IMR-90 (cell line): ENCODE data around the gene MORF4L1.

Source experiments
- BHLHE40 ChIP-seq: fragments of 150-350 bp; IDR thresholded peaks from 2 replicates; pipeline ENCODE4 v1.6.1; 2016; ENCODE audit warnings: mild to moderate bottlenecking, low read depth, low read length
- CHD1 ChIP-seq: IDR thresholded peaks from 2 replicates; pipeline ENCODE4 v1.6.1; 2012; ENCODE audit warnings: low read depth, low read length, improper control_type of control experiment
- FOS ChIP-seq: fragments of 150-350 bp; IDR thresholded peaks from 2 replicates; pipeline ENCODE4 v1.6.1; 2016; ENCODE audit warnings: low read depth, low read length
- MAFK ChIP-seq: IDR thresholded peaks from 2 replicates; pipeline ENCODE4 v1.6.1; 2012; ENCODE audit warnings: low read depth, low read length, improper control_type of control experiment
- MAZ ChIP-seq: IDR thresholded peaks from 2 replicates; pipeline ENCODE4 v1.6.1; 2012; ENCODE audit warnings: low read depth, mild to moderate bottlenecking, low read length, improper control_type of control experiment, moderate library complexity, borderline replicate concordance
- MXI1 ChIP-seq: IDR thresholded peaks from 2 replicates; pipeline ENCODE4 v1.6.1; 2012; ENCODE audit warnings: low read depth, mild to moderate bottlenecking, low read length, moderate library complexity, borderline replicate concordance
- NFE2L2 ChIP-seq: fragments of 150-350 bp; IDR thresholded peaks from 2 replicates; pipeline ENCODE4 v1.6.1; 2016; ENCODE audit warnings: low read depth, mild to moderate bottlenecking, low read length
- POLR2A ChIP-seq: IDR thresholded peaks from 2 replicates; pipeline ENCODE4 v1.6.1; 2012; ENCODE audit warnings: mild to moderate bottlenecking, low read depth, low read length
- RAD21 ChIP-seq: IDR thresholded peaks from 2 replicates; pipeline ENCODE4 v1.6.1; 2012; ENCODE audit warnings: low read length, improper control_type of control experiment
- RCOR1 ChIP-seq: IDR thresholded peaks from 2 replicates; pipeline ENCODE4 v1.6.1; 2012; ENCODE audit warnings: mild to moderate bottlenecking, low read length, improper control_type of control experiment; ENCODE audit not compliant: insufficient replicate concordance
- RFX5 ChIP-seq: IDR thresholded peaks from 2 replicates; pipeline ENCODE4 v1.8.0; 2012; ENCODE audit warnings: low read depth, mild to moderate bottlenecking, low read length, moderate library complexity
- SMC3 ChIP-seq: fragments of 150-350 bp; IDR thresholded peaks from 2 replicates; pipeline ENCODE4 v1.6.1; 2016; ENCODE audit warnings: low read depth, mild to moderate bottlenecking, antibody characterized with exemption, low read length, moderate library complexity
- USF2 ChIP-seq: fragments of 150-350 bp; IDR thresholded peaks from 2 replicates; pipeline ENCODE4 v1.6.1; 2017; ENCODE audit warnings: mild to moderate bottlenecking, antibody characterized with exemption, low read length, low read depth
- TF ChIP-seq, protein P1 (sequence below): conservative IDR thresholded peaks from 2 replicates; pipeline ENCODE4 v1.5.1; 2012; ENCODE audit warnings: mild to moderate bottlenecking, low read depth, low read length, improper control_type of control experiment

DNA sequence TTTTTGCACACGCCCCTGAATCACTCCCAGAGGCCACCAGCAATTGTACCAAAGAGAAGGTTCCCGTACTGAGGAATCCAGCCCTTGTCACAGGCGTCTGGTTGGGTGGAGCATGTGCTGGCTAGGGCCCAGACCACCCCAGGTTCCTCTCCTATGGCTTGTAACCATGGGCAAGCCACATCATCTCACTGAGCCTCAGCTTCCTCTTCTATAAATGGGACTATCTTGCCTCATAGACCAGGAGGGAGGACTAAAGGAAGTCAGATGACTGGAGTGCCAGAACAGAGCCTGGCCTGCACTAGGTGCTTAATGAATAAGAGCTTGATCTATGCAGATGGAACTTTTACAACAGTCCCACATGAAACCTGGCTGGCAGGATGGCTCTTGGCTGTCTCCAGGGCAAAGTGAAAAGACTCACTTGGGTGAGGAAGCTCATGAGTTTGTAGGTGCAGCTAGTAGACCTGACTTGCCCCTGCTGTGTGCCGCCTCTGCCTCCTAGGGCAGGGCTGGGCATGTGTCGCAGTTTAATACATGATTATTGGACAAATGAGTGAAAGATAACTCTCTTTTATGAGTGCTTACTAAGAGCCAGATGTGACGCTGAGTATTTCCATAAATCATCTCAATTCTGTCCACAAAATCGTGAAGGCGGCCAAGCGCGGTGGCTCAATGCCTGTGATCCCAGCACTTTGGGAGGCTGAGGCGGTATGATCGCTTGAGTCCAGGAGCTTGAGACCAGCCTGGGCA is 42.8 kb downstream of the MORF4L1 start:
- no peak for TF ChIP-seq POLR2A
- TF ChIP-seq, protein P1, sequence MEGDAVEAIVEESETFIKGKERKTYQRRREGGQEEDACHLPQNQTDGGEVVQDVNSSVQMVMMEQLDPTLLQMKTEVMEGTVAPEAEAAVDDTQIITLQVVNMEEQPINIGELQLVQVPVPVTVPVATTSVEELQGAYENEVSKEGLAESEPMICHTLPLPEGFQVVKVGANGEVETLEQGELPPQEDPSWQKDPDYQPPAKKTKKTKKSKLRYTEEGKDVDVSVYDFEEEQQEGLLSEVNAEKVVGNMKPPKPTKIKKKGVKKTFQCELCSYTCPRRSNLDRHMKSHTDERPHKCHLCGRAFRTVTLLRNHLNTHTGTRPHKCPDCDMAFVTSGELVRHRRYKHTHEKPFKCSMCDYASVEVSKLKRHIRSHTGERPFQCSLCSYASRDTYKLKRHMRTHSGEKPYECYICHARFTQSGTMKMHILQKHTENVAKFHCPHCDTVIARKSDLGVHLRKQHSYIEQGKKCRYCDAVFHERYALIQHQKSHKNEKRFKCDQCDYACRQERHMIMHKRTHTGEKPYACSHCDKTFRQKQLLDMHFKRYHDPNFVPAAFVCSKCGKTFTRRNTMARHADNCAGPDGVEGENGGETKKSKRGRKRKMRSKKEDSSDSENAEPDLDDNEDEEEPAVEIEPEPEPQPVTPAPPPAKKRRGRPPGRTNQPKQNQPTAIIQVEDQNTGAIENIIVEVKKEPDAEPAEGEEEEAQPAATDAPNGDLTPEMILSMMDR, result no peak
- TF ChIP-seq BHLHE40, result no peak
- no peak for TF ChIP-seq RCOR1
- no peak for TF ChIP-seq MAFK
- TF ChIP-seq RFX5, result no peak
- TF ChIP-seq SMC3, result no peak
- TF ChIP-seq CHD1, result no peak
- no peak for TF ChIP-seq FOS
- TF ChIP-seq NFE2L2, result no peak
- no peak for TF ChIP-seq RAD21
- TF ChIP-seq USF2, result no peak
- no peak for TF ChIP-seq MXI1
- TF ChIP-seq MAZ, result no peak
